Measurements from ENCODE around the gene NIT2. TPM values are rescaled to one million over a fixed set of nuclear protein-coding genes. Genes with fewer than 3 reads are reported as not detected.

Gene NIT2
- total RNA-seq, 4 donors from 2014 or later = 27.0 to 42.6 (median 32.3) TPM

DNA sequence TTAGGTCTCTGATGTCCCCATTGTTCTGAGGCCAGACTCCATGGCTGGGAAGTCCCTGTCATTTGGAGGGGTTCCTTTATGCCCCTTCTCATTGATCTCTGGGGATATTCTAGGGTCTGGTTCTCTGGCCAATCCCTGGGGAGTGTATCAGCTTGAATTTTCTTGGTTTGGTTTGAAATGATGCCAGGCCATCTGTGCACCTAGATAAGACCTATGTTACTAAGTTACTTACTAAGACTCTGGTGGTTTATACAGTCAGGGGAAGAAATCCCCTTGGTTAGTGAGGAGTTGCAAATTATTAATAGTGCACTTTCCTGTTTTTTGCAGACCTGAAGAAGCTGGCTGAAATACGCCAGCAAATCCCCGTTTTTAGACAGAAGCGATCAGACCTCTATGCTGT is 20.3 kb downstream of the NIT2 start:
- ATAC-seq (ENCODE audit: low FRiP score) (no peak), DNase-seq (ENCODE audit: low spot score) (no peak)
- TF ChIP-seq, protein P1, sequence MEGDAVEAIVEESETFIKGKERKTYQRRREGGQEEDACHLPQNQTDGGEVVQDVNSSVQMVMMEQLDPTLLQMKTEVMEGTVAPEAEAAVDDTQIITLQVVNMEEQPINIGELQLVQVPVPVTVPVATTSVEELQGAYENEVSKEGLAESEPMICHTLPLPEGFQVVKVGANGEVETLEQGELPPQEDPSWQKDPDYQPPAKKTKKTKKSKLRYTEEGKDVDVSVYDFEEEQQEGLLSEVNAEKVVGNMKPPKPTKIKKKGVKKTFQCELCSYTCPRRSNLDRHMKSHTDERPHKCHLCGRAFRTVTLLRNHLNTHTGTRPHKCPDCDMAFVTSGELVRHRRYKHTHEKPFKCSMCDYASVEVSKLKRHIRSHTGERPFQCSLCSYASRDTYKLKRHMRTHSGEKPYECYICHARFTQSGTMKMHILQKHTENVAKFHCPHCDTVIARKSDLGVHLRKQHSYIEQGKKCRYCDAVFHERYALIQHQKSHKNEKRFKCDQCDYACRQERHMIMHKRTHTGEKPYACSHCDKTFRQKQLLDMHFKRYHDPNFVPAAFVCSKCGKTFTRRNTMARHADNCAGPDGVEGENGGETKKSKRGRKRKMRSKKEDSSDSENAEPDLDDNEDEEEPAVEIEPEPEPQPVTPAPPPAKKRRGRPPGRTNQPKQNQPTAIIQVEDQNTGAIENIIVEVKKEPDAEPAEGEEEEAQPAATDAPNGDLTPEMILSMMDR (IDR thresholded peaks at IDR 0.05) = no peak

GRCh38 chr3:100358413-100358812 is 23.9 kb downstream of the NIT2 start:
- no peak for ATAC-seq (ENCODE audit: low FRiP score)
- no peak for DNase-seq (ENCODE audit: low spot score)
- TF ChIP-seq, protein P1 (IDR thresholded peaks at IDR 0.05) = no peak

DNA sequence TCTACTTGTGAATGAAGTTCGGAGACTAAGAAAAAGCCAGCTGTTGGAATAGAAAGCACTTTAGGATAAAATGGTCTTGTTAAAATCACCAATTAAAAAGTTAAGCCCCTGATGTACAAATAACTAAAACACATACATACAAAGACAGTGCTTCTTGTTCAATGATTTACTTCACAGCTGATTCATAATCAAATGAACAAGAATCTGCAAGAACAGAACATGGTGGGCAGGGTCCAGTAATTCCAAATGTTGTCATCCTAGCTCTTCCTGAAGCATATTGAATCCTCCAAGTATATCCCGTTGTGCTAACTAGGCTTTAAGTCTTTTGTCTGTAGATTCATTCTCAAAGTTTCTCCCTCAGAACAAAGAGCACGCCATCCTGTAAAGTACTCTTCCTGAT is 24.5 kb downstream of the NIT2 start:
- DNase-seq (ENCODE audit: low spot score) = no peak
- no peak for ATAC-seq (ENCODE audit: low FRiP score)
- TF ChIP-seq, protein P1 (IDR thresholded peaks at IDR 0.05) = no peak

DNA sequence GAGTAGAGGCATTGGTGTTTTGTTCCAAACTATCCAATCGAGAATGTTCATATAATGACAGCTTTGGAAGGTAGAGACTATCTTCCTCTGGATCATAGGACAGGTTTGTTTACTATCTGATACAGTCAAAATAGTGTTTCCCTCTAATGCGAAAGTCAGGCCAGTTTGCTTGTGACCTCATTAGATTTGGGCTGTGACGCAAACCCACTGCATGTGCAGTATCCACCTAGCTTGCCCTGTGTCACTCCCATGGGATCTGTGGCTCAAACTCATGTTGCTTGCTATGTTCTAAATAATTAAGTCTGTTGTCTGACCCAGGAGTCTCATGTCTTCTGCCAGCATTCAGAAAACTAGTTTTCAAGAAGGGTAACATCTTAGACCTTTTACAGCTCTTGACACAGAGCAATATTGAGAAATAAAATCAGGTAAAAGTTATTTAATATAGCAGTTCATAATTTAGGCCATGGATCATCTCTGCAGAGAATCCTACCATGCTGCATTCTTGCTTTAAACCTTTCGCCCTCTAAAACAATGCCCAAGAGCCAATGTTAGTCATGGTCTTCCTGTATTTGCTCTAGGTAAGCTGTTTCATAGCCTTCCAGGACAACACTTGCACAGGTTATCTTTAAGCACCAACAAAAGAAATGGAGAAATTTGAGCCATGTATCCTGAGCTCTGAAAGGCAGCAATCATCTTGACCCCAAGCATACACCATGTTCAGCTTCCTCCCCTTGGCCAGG is 26.4 kb downstream of the NIT2 start:
- TF ChIP-seq, protein P1 (IDR thresholded peaks at IDR 0.05) = no peak
- DNase-seq (ENCODE audit: low spot score) = no peak
- ATAC-seq (ENCODE audit: low FRiP score) = no peak

DNA sequence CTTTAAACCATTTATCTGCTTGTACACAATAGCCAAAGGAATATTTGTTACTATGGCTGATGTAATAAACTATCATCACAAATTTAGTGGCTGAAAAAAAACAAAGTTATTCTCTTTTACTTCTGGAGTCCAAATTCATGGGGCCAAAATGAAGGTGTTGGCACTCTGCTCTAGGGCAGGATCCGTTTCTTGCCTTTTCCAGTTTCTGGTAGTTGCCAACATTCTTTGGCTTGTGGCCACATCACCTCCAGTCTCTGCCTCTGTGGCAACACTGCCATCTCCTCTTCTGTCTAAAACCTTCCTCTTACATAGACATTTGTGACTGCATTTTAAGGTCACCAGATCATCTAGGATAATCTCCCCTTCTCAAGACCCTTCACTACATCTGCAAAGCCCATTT is 27.3 kb downstream of the NIT2 start:
- TF ChIP-seq, protein P1 (IDR thresholded peaks at IDR 0.05) = no peak
- no peak for DNase-seq (ENCODE audit: low spot score)
- ATAC-seq (ENCODE audit: low FRiP score) = no peak

GRCh38 chr3:100364421-100364820 is 29.9 kb downstream of the NIT2 start:
- DNase-seq (ENCODE audit: low spot score) (no peak), ATAC-seq (ENCODE audit: low FRiP score) (no peak)
- TF ChIP-seq, protein P1 (IDR thresholded peaks at IDR 0.05) = no peak

- TF ChIP-seq, protein P1 (IDR thresholded peaks at IDR 0.05) = no peak
- ATAC-seq (ENCODE audit: low FRiP score) = no peak
- no peak for DNase-seq (ENCODE audit: low spot score)
Observed at GRCh38 chr3:100366424-100366823, 31.9 kb downstream of the NIT2 start.

Data from omental fat pad (tissue), 4 donors.